Measurements from ENCODE around the gene NUDT22. TPM values are rescaled to one million over a fixed set of nuclear protein-coding genes. Genes with fewer than 3 reads are reported as not detected.
"Not testable (repeated sequence)": the region's sequence is repeated elsewhere in the genome, so short reads cannot be mapped to it uniquely, and the experiment has no call there.

NUDT22 gene
- total and polyA plus RNA-seq, 2 donors (not counting 1 experiment from before 2014, with no cell fraction given), result 104 to 139 TPM

DNA sequence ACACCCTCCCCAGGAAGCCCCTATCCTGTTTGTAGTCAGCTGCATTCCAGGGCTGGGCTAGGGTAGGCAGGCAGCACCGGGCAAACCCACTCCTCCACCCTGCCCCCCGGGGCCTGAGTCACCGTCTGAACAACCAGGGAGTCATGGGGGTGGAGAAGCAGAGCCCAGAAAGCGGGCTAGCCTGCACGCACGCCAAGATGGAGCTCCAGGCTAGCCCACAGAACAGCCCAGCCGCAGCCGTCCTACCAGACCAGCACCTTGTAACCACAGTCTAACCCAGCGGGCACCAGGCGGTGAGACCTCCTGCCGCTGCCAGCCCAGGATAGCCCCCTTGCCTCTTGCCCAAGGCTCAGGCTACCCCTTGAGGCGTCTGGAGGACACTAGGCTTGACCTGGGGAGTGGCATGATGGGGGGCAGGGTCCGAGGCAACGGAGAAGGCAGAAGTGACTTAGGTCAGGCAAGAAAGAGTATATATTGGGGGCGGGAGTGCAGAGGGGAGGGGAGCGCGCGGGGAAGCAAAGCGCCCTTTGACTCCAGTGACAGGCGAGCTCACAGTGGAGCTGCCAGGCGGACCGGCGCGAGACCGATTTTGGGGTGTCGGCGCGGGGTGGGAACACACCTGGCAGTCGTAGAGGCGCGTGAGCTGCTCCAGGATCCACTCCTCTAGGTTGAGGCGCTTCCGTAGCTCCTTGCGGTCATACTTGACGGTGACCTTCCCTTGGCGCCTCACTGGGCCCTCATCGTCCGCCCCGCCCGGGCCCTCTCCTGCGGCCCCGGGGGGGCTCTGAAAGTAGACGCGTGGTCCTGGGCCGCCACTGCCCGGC, 19.9 kb downstream of the NUDT22 start:
- no peaks in the 10 kb centered on the region for H3K9me3 Mint-ChIP-seq (ENCODE audit: insufficient read depth)
- peaks cover 22 to 51% of the 10 kb centered on the region in 2 donors for H3K4me1 ChIP-seq (ENCODE audit: control insufficient read depth in 2 of 2, insufficient read depth in 2 of 2, low read length in 2 of 2)
- no peaks in the 10 kb centered on the region for H3K27me3 ChIP-seq (replicated peaks in 1 of 4; ENCODE audit: control extremely low read depth in 1 of 4, control insufficient read depth in 3 of 4, insufficient read depth in 4 of 4, low read length in 3 of 4)
- peak; percentile 67 for DNase-seq
- H3K4me3 Mint-ChIP-seq, result peak overlapping the region; percentile 90
- peak overlapping the region; percentile 53 to 79 for H3K27ac ChIP-seq (ENCODE audit: low read length in 2 of 2)
- H3K9ac ChIP-seq (ENCODE audit: low read length), result peak overlapping the region; percentile 53
- ChIA-PET CTCF (interaction anchor here (0.7 to 10.4 kb wide), 14 partner anchors 13 to 109 kb away, joined by 3 to 141 read pairs (median 4); partner anchors contain the start of genes BAD, ESRRA, FERMT3 and NUDT22), POLR2A (interaction anchor here (0.5 to 4.0 kb wide), 10 partner anchors 10 to 1648 kb away, joined by 3 to 37 read pairs (median 8); partner anchors contain the start of genes BAD, FERMT3, NUDT22 and PRDX5)
- WGBS (ENCODE audit: insufficient coverage), result under 1% methylated on average over 45 of the region's 46 CpGs
- peaks cover 7% of the 10 kb centered on the region for H4K20me1 ChIP-seq (ENCODE audit: control insufficient read depth, insufficient read depth, low read length, poor library complexity, severe bottlenecking)
- H3K4me3 ChIP-seq (ENCODE audit: control extremely low read depth in 1 of 5, extremely low read depth in 1 of 5, insufficient read depth in 1 of 5, low read depth in 2 of 5, low read length in 4 of 5), result peak overlapping the region; percentile 24 to 69 (median 62)
- peak overlapping the region; percentile 79 for H3K4me2 ChIP-seq (replicated peaks; ENCODE audit: low read depth, low read length, poor library complexity, severe bottlenecking)
- H3K9me3 ChIP-seq (ENCODE audit: control extremely low read depth in 1 of 3, control insufficient read depth in 2 of 3, insufficient read depth in 1 of 3, low read length in 2 of 3), result no peaks in the 10 kb centered on the region
- peaks cover 9% of the 10 kb centered on the region for H3K79me2 ChIP-seq (ENCODE audit: control insufficient read depth, insufficient read depth, low read length)
- peaks cover 38% of the 10 kb centered on the region for H3K4me1 Mint-ChIP-seq
- intact Hi-C loops (cut with micrococcal nuclease), result loop anchor here (1.0 kb wide), 3 partner anchors 20 to 60 kb away; partner anchors contain the start of genes GPR137, NUDT22, STIP1 and TRPT1
- ATAC-seq (ENCODE audit: low read depth), result no peak
- no peaks in the 10 kb centered on the region for H3K27me3 Mint-ChIP-seq
- peaks cover 0 to 11% of the 10 kb centered on the region in 2 experiments for H3K36me3 ChIP-seq (replicated peaks in 1 of 2; ENCODE audit: control extremely low read depth in 1 of 2, control insufficient read depth in 1 of 2, extremely low read depth in 1 of 2, insufficient read depth in 2 of 2, low read length in 1 of 2)
- H3K27ac Mint-ChIP-seq, result peak overlapping the region; percentile 91
- peak overlapping the region; percentile 19 for H2AFZ ChIP-seq (ENCODE audit: insufficient read depth, low read depth, low read length, poor library complexity, severe bottlenecking)
- TF ChIP-seq, protein P1, sequence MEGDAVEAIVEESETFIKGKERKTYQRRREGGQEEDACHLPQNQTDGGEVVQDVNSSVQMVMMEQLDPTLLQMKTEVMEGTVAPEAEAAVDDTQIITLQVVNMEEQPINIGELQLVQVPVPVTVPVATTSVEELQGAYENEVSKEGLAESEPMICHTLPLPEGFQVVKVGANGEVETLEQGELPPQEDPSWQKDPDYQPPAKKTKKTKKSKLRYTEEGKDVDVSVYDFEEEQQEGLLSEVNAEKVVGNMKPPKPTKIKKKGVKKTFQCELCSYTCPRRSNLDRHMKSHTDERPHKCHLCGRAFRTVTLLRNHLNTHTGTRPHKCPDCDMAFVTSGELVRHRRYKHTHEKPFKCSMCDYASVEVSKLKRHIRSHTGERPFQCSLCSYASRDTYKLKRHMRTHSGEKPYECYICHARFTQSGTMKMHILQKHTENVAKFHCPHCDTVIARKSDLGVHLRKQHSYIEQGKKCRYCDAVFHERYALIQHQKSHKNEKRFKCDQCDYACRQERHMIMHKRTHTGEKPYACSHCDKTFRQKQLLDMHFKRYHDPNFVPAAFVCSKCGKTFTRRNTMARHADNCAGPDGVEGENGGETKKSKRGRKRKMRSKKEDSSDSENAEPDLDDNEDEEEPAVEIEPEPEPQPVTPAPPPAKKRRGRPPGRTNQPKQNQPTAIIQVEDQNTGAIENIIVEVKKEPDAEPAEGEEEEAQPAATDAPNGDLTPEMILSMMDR (IDR thresholded peaks at IDR 0.05), result no peak
- TF ChIP-seq EZH2 (IDR thresholded peaks at IDR 0.05; ENCODE audit: borderline replicate concordance, insufficient read depth, low read depth, low read length, poor library complexity, severe bottlenecking), result no peak

DNA sequence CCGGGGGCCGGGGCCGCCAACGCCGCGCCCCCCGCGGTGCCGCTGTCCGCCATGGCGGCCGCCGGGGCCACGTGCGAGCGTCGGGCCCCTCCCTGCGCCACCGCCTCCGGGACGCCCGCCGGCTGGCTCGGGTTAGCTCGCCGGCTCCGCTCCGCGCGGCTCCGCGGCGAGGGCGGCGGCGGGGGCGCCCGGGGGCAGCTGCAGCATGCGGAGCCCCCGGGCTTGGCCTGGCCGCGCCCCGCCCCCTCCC, 20.5 kb downstream of the NUDT22 start:
- not testable (repeated sequence) for H4K20me1 ChIP-seq (ENCODE audit: control insufficient read depth, insufficient read depth, low read length, poor library complexity, severe bottlenecking); H3K9me3 Mint-ChIP-seq (ENCODE audit: insufficient read depth); H3K27ac ChIP-seq (ENCODE audit: low read length in 2 of 2); H3K79me2 ChIP-seq (ENCODE audit: control insufficient read depth, insufficient read depth, low read length); H3K27me3 Mint-ChIP-seq; H3K27me3 ChIP-seq (replicated peaks in 1 of 4; ENCODE audit: control extremely low read depth in 1 of 4, control insufficient read depth in 3 of 4, insufficient read depth in 4 of 4, low read length in 3 of 4); H3K9me3 ChIP-seq (ENCODE audit: control extremely low read depth in 1 of 3, control insufficient read depth in 2 of 3, insufficient read depth in 1 of 3, low read length in 2 of 3)
- peaks cover 36% of the 10 kb centered on the region for H3K4me1 Mint-ChIP-seq
- POLR2A ChIA-PET, result interaction anchor here (1.0 to 4.0 kb wide), 7 partner anchors 10 to 71 kb away, joined by 4 to 37 read pairs (median 8); partner anchors contain the start of genes BAD, FERMT3, NUDT22 and PRDX5
- Histone ChIP-seq H3K4me2 (replicated peaks; ENCODE audit: low read depth, low read length, poor library complexity, severe bottlenecking) (peak overlapping the region; percentile 99), H2AFZ (ENCODE audit: insufficient read depth, low read depth, low read length, poor library complexity, severe bottlenecking) (peak overlapping the region; percentile 83), H3K9ac (ENCODE audit: low read length) (peak overlapping the region; percentile 80), H3K4me3 (ENCODE audit: control extremely low read depth in 1 of 5, extremely low read depth in 1 of 5, insufficient read depth in 1 of 5, low read depth in 2 of 5, low read length in 4 of 5) (peak overlapping the region in 4 of 5 experiments; percentile 63 to 99 (median 83)), H3K4me1 (ENCODE audit: control insufficient read depth in 2 of 2, insufficient read depth in 2 of 2, low read length in 2 of 2) (peaks cover 22 to 53% of the 10 kb centered on the region in 2 donors), H3K36me3 (replicated peaks in 1 of 2; ENCODE audit: control extremely low read depth in 1 of 2, control insufficient read depth in 1 of 2, extremely low read depth in 1 of 2, insufficient read depth in 2 of 2, low read length in 1 of 2) (peaks cover 0 to 11% of the 10 kb centered on the region in 2 experiments)
- DNase-seq, result peak; percentile 53
- peak; percentile 3 for ATAC-seq (ENCODE audit: low read depth)
- under 1% methylated on average over 40 of the region's 43 CpGs for WGBS (ENCODE audit: insufficient coverage)
- CTCF ChIA-PET, result interaction anchor here (0.9 to 10.4 kb wide), 10 partner anchors 14 to 71 kb away, joined by 3 to 141 read pairs (median 5); partner anchors contain the start of genes BAD, ESRRA, FERMT3 and PRDX5
- intact Hi-C loops (cut with micrococcal nuclease), result loop anchor here (1.0 kb wide), 3 partner anchors 20 to 60 kb away; partner anchors contain the start of genes GPR137, NUDT22, STIP1 and TRPT1
- peak overlapping the region; percentile 89 for H3K4me3 Mint-ChIP-seq
- peak overlapping the region; percentile 87 for H3K27ac Mint-ChIP-seq
